Myocyte (in vitro differentiated cells): ENCODE measurements around the gene SLC24A3. TPM values are rescaled to one million over a fixed set of nuclear protein-coding genes. Genes with fewer than 3 reads are reported as not detected.
"Not testable (repeated sequence)": the region's sequence is repeated elsewhere in the genome, so short reads cannot be mapped to it uniquely, and the experiment has no call there.

ENCODE experiments used
- DNase-seq: peaks from one replicate; pipeline ENCODE4 v3.0.0-alpha.2; 2012; ENCODE audit warnings: low read depth
- total RNA-seq: library from RNA; depleted of rRNA; stranded (reverse); fragments of >200 nt; gene quantifications from 2 replicates; pipeline ENCODE4 v1.2.3, GENCODE V29; 2014

SLC24A3 gene
- total RNA-seq, 1 donor from 2014 or later = 0.03 TPM

- DNase-seq = no peak
Observed at GRCh38 chr20:19619904-19620430, 407.5 kb downstream of the SLC24A3 start.

GRCh38 chr20:19620446-19620845 is 408.0 kb downstream of the SLC24A3 start:
- DNase-seq = no peak

GRCh38 chr20:19621072-19621471 is 408.6 kb downstream of the SLC24A3 start:
- DNase-seq = no peak

GRCh38 chr20:19624221-19624965 is 412.0 kb downstream of the SLC24A3 start:
- no peak for DNase-seq

DNA sequence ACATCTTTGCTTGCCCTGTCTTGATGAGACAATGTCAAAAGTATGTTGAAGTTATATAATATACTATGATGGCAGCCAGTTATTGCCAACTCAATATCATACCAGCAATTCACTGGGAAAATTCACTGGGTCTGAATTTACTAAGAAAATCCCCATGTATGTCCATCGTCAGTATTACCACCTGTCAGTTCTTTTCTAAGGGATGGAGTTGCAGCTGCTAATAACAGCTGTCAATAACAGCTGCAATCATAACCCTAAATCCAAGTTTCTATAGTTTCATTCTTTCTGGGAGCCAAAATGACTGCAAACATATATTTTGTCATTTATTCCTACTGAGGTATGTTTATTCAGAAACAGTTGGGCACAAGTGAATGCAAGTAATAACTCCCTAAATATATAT is 413.0 kb downstream of the SLC24A3 start:
- DNase-seq = peak; percentile 72

DNA sequence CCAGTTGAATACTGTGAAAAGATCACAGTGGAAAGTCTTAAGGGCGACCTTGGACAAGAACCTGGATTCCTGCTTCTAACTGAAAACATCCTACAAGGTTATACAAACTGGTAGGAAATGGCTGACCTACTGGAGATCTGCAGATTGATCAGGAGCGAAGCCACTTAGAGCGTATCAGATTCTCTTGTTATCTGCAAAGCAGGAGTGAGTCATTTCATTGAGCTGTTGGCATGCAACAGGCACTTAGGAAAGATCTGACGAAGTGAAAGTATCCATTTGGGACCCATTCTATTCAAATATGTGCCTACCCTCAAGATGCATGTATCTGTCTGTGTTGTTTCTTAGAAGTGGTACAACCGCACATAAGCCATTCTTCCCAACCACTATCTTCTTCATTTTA is 414.5 kb downstream of the SLC24A3 start:
- no peak for DNase-seq

DNA sequence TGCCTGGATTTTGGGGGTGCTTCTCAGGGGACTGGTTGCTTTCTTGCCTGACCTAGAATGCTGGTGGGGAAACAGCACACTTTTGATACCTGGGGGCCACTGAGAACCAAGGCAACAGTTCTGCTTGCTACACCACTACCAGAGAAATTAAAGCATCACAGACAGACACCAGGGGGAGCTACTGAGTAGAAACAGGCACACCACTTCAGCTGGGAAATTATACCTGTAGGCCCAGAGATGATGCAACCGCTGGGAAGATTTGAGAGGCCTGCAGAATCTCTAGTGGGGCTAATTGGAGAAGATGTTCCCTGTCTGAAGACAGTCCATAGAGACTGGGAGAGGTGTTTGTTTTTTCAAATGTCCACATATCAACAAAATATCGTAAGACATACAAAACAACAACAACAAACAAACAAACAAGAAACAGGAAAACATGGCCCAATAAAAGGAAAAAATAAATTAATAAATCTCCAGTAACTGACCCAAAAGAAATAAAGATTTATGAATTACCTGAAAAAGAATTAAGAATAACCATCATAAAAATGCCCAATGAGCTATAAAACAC is 416.2 kb downstream of the SLC24A3 start:
- peak; percentile 48 for DNase-seq

GRCh38 chr20:19631410-19631809 is 419.0 kb downstream of the SLC24A3 start:
- no peak for DNase-seq

- DNase-seq = peak; percentile 76
Observed at GRCh38 chr20:19633985-19634384, 421.5 kb downstream of the SLC24A3 start.

- not testable (repeated sequence) for DNase-seq
Observed at GRCh38 chr20:19639471-19640045, 427.1 kb downstream of the SLC24A3 start.

GRCh38 chr20:19642860-19643259 is 430.4 kb downstream of the SLC24A3 start:
- DNase-seq = peak; percentile 52

DNA sequence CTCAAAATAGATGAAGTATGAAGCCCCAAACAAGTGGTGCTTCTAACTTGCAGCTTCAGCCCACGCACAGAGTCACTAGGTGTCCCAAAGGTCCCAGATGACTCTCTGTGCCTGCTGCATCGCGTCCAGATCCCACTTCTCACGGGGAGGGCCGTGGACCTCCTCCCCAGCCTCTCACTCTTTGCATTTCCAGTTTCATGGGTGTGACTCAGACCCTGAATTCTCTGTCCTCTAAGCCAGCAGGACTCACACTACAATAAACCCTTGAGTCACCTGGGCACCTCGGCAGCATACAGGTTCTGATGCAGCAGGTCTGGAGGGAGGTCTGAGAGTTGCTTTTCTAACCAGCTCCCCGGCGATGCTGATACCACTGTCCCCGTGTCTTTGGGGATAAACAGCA is 431.6 kb downstream of the SLC24A3 start:
- no peak for DNase-seq

GRCh38 chr20:19646963-19647362 is 434.5 kb downstream of the SLC24A3 start:
- no peak for DNase-seq

DNA sequence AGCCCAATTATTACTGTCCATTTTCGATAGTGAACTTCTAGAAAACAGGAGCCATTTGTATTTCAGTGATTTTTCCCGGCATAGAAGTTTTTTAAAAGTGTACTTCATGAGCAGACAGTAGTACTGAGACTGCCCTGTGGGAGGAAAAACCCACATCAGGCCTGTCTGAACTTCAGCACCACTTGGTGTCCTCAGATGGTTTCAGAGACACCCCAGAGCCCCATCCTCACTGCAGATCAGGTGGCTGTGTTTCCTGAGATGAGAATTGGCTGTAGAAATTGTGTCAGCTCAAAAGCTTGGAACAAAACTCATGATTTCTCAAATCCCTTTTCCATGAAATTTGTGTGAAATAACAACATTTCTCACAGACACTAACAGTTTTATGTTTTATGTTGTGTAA is 435.6 kb downstream of the SLC24A3 start:
- DNase-seq = no peak

DNA sequence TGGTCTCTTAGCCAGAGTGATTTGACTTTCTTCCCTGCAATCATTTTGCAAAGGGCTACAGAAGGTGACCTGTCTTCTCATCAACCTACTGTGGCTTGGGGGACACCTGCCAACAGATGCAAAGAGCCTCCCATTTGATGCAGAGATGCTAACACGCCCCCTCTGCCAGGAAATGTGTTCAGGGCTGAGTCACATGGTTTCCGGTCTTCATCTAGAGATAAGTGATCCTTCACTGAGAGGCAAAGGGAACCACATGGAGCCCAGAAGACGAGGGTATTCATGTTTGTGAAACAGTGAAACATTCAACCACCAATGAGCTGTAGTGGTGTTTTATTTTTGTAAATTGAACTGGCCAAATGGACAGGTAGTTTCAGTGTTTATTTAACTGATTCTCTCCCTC is 436.6 kb downstream of the SLC24A3 start:
- no peak for DNase-seq

GRCh38 chr20:19652591-19653026 is 440.2 kb downstream of the SLC24A3 start:
- no peak for DNase-seq

DNA sequence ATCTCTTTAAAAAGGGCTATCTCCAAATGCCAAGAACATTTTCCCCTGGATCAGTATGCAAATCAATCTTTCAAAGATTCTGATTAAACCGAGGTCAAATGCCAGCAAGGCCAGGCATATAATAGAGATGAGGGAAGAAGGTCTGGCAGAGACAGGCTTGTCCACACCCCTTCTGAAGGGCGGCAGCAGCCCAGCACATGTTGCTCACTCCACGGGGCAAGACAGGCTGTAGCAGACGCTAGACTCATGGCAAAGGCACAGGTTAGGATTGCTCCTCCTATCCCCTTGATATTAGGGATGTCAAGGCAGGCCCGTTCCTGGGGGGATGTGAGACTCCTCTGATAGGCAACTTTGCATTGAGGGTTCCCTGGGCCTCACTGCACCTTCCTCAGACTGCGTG is 440.9 kb downstream of the SLC24A3 start:
- no peak for DNase-seq

- DNase-seq = peak; percentile 88
Observed at GRCh38 chr20:19654921-19655320, 442.5 kb downstream of the SLC24A3 start.

DNA sequence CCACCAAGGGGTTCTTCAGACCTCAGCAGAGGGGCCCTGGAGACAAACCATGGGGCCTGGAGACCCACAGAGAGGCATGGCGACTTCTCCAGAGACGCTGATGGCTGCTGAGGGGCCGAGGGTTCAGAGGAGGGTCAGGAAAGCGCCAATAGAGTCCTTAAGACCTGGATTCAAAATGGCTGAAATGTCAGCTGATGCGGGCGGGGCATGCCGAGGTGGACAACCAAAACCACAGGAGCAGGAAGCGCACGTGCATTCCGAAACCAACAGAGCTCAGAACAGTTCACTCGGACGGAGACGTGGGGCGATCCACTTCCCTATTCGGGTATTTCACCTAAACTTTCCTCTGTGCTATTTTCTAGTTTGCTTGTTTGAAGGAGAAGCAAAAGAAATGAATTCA is 445.7 kb downstream of the SLC24A3 start:
- DNase-seq = no peak

DNA sequence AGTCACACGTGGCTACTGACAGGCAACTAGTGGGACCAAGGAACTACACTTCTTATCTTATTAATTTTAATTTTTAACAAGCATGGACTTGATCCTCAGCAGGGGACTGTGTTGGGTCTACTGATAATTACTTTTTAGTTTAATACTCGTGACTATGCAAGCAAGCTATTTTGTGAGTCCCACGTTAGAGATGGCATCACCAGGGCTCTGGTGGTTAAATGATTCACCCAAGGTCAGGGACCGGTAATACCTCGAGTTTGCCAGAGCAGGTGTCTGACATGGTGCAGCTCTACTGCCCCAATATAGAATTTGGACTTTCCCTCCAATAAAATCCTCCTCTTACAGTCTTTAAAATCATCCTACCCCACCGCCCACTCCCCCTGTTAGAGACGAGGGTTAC is 447.0 kb downstream of the SLC24A3 start:
- peak; percentile 47 for DNase-seq

DNA sequence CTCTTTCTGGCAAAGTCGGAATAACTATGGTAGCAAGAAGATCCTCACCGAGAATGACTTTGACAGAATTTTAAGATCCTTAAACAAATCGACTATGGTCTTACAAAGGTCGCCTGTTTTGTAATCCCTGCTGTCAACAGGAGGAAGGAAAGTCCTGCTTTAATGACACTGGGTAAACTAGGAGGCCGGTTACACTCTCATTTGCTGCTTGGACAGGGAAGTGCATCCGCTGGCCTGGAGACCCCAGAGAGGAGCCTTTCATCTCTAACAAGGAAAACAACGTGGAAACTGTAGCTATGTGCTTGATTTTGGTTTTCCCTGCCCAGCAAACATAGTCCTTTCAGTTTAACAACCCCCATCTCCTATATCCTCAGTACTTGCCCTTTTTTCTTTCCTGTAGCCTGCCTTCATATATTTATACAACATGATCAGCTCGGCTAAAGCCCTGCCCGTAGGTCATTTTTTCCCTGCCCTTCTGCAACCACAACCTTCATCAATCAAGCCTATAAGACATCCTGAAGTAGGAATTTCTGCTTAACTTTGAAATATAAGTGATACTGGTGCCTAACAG is 448.5 kb downstream of the SLC24A3 start:
- no peak for DNase-seq
